K562 (cell line): Measurements from ENCODE around the gene RCSD1. TPM values are rescaled to one million over a fixed set of nuclear protein-coding genes. Genes with fewer than 3 reads are reported as not detected.

ENCODE experiments used
- C11orf30 ChIP-seq: fragments of 450-650 bp; IDR thresholded peaks from 2 replicates; pipeline ENCODE4 v1.6.1; 2016; ENCODE audit warnings: low read depth, mild to moderate bottlenecking
- CBFA2T3 ChIP-seq: fragments of 450-650 bp; IDR thresholded peaks from 2 replicates; pipeline ENCODE4 v1.6.1; 2017
- FOXA3 ChIP-seq, 2 experiments: fragments of 450-650 bp in 1 of 2; sonication (generic) in 1 of 2; formaldehyde crosslinking; IDR thresholded peaks in 1 of 2; conservative IDR thresholded peaks in 1 of 2; 2 replicates each; pipeline versions ENCODE4 v1.4.0 to v1.8.0; 2020 to 2022; ENCODE audit warnings: mild to moderate bottlenecking in 2 of 2, missing genetic modification reagents in 1 of 2
- GATA2 ChIP-seq: sonication (generic); formaldehyde crosslinking; IDR thresholded peaks from 2 replicates; pipeline ENCODE4 v1.4.0; 2020; ENCODE audit warnings: mild to moderate bottlenecking, missing genetic modification reagents
- L3MBTL2 ChIP-seq: fragments of 450-650 bp; IDR thresholded peaks from 2 replicates; pipeline ENCODE4 v1.6.1; 2016; ENCODE audit warnings: mild to moderate bottlenecking, moderate library complexity
- MTA1 ChIP-seq: fragments of 450-650 bp; IDR thresholded peaks from 2 replicates; pipeline ENCODE4 v1.6.1; 2017; ENCODE audit warnings: borderline replicate concordance
- PHF21A ChIP-seq: fragments of 450-650 bp; IDR thresholded peaks from 2 replicates; pipeline ENCODE4 v1.6.1; 2017; ENCODE audit warnings: low read depth, borderline replicate concordance
- PML ChIP-seq: IDR thresholded peaks from 2 replicates; pipeline ENCODE4 v1.6.1; 2012; ENCODE audit warnings: low read length, inconsistent platforms
- POLR2AphosphoS2 ChIP-seq: IDR thresholded peaks from 2 replicates; pipeline ENCODE4 v1.6.1; 2012; ENCODE audit warnings: low read length, improper control_type of control experiment
- ZSCAN29 ChIP-seq: fragments of 450-650 bp; IDR thresholded peaks from 2 replicates; pipeline ENCODE4 v1.6.1; 2017
- polyA plus RNA-seq, 8 experiments: library from polyadenylated mRNA; depleted of rRNA in 4 of 8; stranded (reverse) in 5 of 8; unstranded in 3 of 8; fragments of >200 nt; fragmentation: Nextera tagmentation in 2 of 8; fragmentation: Illumina TruSeq in 1 of 8; extraction: Ambion mirVana in 2 of 8; extraction: Trizol in 1 of 8; gene quantifications; 2 replicates each; pipeline versions ENCODE4 v1.2.1 to v1.2.3, GENCODE V29; 2011 to 2014; ENCODE audit warnings: inconsistent platforms in 1 of 8, missing spikeins in 1 of 8
- total RNA-seq, 7 experiments: library from RNA; depleted of rRNA in 6 of 7; stranded (reverse); fragments of >200 nt in 6 of 7; fragmentation: Illumina TruSeq in 2 of 7; extraction: Trizol in 2 of 7; gene quantifications; 2 replicates each; pipeline versions ENCODE4 v1.2.1 to v1.2.3, GENCODE V29; 2011 to 2021; ENCODE audit warnings: low replicate concordance in 1 of 7
- TF ChIP-seq, protein P1 (sequence below), 2 experiments: IDR thresholded peaks in 1 of 2; conservative IDR thresholded peaks in 1 of 2; 2 replicates each; pipeline ENCODE4 v1.6.1; 2016; ENCODE audit warnings: low read depth in 2 of 2, mild to moderate bottlenecking in 1 of 2, missing compliant biosample characterization in 1 of 2, missing genetic modification characterization in 1 of 2, moderate library complexity in 1 of 2
- TF ChIP-seq, protein P2 (sequence below): fragments of 450-650 bp; conservative IDR thresholded peaks from 2 replicates; pipeline ENCODE4 v1.6.1; 2016; ENCODE audit warnings: missing genetic modification characterization, low read depth, mild to moderate bottlenecking, missing compliant biosample characterization, moderate library complexity
- TF ChIP-seq, protein P3 (sequence below): sonication (generic); formaldehyde crosslinking; IDR thresholded peaks from 2 replicates; pipeline ENCODE4 v1.8.0; 2022; ENCODE audit warnings: mild to moderate bottlenecking, missing genetic modification reagents
- TF ChIP-seq, protein P4 (sequence below): fragments of 150-350 bp; IDR thresholded peaks from 2 replicates; pipeline ENCODE4 v1.6.1; 2014; ENCODE audit warnings: low read depth, mild to moderate bottlenecking, low read length, borderline replicate concordance
- TF ChIP-seq, protein P5 (sequence below), 2 experiments: fragments of 150-350 bp in 1 of 2; IDR thresholded peaks; 2 replicates each; pipeline ENCODE4 v1.6.1; 2012 to 2016; ENCODE audit warnings: low read depth in 2 of 2, low read length in 2 of 2, mild to moderate bottlenecking in 1 of 2, moderate library complexity in 1 of 2

The RCSD1 gene
- total and polyA plus RNA-seq, 9 of the 15 experiments (the other 6 are each of a cell fraction or from before 2014, with no cell fraction given): 7.8 to 69.8 (median 45.3) TPM

DNA sequence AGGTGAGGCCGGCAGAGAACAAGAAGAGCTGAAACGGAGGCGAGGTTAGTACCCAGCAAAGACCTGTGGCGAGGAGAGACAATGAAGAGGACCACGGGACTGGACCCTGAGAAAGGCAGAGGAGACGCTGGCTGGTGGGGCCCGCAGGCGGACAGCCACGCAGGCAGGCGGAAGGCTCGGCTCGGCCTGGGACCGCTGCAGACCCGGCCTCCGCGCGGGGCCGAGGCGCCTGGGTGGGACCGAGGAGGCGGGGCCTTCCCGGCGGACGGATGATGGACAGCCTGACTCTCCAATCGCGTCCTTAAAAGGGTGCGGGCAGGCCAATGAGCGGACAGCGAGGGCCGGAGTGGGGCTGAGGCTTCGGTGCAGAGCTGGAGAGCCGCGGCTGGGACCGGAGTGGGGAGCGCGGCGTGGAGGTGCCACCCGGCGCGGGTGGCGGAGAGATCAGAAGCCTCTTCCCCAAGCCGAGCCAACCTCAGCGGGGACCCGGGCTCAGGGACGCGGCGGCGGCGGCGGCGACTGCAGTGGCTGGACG is 91.7 kb downstream of the RCSD1 start, which contains the start of gene MPZL1 (continued):
- TF ChIP-seq, protein P1, sequence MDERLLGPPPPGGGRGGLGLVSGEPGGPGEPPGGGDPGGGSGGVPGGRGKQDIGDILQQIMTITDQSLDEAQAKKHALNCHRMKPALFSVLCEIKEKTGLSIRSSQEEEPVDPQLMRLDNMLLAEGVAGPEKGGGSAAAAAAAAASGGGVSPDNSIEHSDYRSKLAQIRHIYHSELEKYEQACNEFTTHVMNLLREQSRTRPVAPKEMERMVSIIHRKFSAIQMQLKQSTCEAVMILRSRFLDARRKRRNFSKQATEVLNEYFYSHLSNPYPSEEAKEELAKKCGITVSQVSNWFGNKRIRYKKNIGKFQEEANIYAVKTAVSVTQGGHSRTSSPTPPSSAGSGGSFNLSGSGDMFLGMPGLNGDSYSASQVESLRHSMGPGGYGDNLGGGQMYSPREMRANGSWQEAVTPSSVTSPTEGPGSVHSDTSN (CRISPR knock-in tag; IDR thresholded peaks at IDR 0.05; ENCODE audit: low read depth): peak; percentile 100
- TF ChIP-seq, protein P1 (tag; conservative IDR thresholded peaks at IDR 0.05; ENCODE audit: low read depth): peak; percentile 96
- TF ChIP-seq CBFA2T3 (no peak), L3MBTL2 (peak; percentile 55), MTA1 (no peak), PHF21A (0 out of 2 replicates have a peak, but pooled peaks have one; percentile 54), PML (peak; percentile 16; the same call in 1 of the 2 replicates), ZSCAN29 (no peak), POLR2AphosphoS2 (no peak), C11orf30 (no peak), GATA2 (CRISPR knock-in tag) (no peak), FOXA3 (CRISPR knock-in tag; conservative IDR thresholded peaks at IDR 0.05 in 1 of 2, IDR thresholded peaks at IDR 0.05 in 1 of 2) (0 out of 4 replicates have a peak, but pooled peaks of 1 of the 2 experiments have one; percentile 6)
- TF ChIP-seq, protein P2, sequence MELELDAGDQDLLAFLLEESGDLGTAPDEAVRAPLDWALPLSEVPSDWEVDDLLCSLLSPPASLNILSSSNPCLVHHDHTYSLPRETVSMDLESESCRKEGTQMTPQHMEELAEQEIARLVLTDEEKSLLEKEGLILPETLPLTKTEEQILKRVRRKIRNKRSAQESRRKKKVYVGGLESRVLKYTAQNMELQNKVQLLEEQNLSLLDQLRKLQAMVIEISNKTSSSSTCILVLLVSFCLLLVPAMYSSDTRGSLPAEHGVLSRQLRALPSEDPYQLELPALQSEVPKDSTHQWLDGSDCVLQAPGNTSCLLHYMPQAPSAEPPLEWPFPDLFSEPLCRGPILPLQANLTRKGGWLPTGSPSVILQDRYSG (tag): 0 out of 2 replicates have a peak, but pooled peaks have one; percentile 32
- TF ChIP-seq, protein P3, sequence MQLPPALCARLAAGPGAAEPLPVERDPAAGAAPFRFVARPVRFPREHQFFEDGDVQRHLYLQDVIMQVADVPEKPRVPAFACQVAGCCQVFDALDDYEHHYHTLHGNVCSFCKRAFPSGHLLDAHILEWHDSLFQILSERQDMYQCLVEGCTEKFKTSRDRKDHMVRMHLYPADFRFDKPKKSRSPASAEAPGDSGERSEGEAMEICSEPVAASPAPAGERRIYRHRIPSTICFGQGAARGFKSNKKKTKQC (CRISPR knock-in tag): peak; percentile 75
- TF ChIP-seq, protein P4, sequence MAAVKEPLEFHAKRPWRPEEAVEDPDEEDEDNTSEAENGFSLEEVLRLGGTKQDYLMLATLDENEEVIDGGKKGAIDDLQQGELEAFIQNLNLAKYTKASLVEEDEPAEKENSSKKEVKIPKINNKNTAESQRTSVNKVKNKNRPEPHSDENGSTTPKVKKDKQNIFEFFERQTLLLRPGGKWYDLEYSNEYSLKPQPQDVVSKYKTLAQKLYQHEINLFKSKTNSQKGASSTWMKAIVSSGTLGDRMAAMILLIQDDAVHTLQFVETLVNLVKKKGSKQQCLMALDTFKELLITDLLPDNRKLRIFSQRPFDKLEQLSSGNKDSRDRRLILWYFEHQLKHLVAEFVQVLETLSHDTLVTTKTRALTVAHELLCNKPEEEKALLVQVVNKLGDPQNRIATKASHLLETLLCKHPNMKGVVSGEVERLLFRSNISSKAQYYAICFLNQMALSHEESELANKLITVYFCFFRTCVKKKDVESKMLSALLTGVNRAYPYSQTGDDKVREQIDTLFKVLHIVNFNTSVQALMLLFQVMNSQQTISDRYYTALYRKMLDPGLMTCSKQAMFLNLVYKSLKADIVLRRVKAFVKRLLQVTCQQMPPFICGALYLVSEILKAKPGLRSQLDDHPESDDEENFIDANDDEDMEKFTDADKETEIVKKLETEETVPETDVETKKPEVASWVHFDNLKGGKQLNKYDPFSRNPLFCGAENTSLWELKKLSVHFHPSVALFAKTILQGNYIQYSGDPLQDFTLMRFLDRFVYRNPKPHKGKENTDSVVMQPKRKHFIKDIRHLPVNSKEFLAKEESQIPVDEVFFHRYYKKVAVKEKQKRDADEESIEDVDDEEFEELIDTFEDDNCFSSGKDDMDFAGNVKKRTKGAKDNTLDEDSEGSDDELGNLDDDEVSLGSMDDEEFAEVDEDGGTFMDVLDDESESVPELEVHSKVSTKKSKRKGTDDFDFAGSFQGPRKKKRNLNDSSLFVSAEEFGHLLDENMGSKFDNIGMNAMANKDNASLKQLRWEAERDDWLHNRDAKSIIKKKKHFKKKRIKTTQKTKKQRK: peak; percentile 43; the same call in 1 of the 2 replicates
- TF ChIP-seq, protein P5, sequence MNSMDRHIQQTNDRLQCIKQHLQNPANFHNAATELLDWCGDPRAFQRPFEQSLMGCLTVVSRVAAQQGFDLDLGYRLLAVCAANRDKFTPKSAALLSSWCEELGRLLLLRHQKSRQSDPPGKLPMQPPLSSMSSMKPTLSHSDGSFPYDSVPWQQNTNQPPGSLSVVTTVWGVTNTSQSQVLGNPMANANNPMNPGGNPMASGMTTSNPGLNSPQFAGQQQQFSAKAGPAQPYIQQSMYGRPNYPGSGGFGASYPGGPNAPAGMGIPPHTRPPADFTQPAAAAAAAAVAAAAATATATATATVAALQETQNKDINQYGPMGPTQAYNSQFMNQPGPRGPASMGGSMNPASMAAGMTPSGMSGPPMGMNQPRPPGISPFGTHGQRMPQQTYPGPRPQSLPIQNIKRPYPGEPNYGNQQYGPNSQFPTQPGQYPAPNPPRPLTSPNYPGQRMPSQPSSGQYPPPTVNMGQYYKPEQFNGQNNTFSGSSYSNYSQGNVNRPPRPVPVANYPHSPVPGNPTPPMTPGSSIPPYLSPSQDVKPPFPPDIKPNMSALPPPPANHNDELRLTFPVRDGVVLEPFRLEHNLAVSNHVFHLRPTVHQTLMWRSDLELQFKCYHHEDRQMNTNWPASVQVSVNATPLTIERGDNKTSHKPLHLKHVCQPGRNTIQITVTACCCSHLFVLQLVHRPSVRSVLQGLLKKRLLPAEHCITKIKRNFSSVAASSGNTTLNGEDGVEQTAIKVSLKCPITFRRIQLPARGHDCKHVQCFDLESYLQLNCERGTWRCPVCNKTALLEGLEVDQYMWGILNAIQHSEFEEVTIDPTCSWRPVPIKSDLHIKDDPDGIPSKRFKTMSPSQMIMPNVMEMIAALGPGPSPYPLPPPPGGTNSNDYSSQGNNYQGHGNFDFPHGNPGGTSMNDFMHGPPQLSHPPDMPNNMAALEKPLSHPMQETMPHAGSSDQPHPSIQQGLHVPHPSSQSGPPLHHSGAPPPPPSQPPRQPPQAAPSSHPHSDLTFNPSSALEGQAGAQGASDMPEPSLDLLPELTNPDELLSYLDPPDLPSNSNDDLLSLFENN (IDR thresholded peaks at IDR 0.05; ENCODE audit: low read depth in 2 of 2, low read length in 2 of 2): no peak
